ENCODE results near the gene CSH2.
A peak's percentile ranks its signal among the peaks of the same experiment; 100 is the strongest.

CSH2 gene

GRCh38 chr17:63833026-63833740, 40.3 kb downstream of the CSH2 start:
- DNase-seq, result no peak

- DNase-seq, result no peak
Observed at GRCh38 chr17:63832455-63832854, 41.0 kb downstream of the CSH2 start.

- no peak for DNase-seq
Observed at GRCh38 chr17:63832014-63832413, 41.5 kb downstream of the CSH2 start.

- no peak for DNase-seq
Observed at GRCh38 chr17:63831505-63831904, 42.0 kb downstream of the CSH2 start.

GRCh38 chr17:63830904-63831491, 42.5 kb downstream of the CSH2 start:
- DNase-seq, result no peak

GRCh38 chr17:63830278-63830677, 43.2 kb downstream of the CSH2 start:
- DNase-seq, result no peak

- DNase-seq, result no peak
Observed at GRCh38 chr17:63828936-63829335, 44.5 kb downstream of the CSH2 start.

- no peak for DNase-seq
Observed at GRCh38 chr17:63827801-63828221, 45.7 kb downstream of the CSH2 start.

- peak; percentile 94 to 96 for DNase-seq
Observed at GRCh38 chr17:63827002-63827800, 46.3 kb downstream of the CSH2 start, which contains the start of the genes FTSJ3 and PSMC5. Gene FTSJ3, minus strand, starts transcription at chr17:63827663. Its CDS starts 761 bp downstream, at chr17:63826902. Gene PSMC5, plus strand, starts transcription at chr17:63827431. Its CDS starts 60 bp downstream, at chr17:63827491.

GRCh38 chr17:63826468-63827001, 46.9 kb downstream of the CSH2 start:
- DNase-seq, result no peak

GRCh38 chr17:63824362-63824761, 49.1 kb downstream of the CSH2 start:
- DNase-seq, result no peak

GRCh38 chr17:63823659-63824331, 49.7 kb downstream of the CSH2 start:
- no peak for DNase-seq

GRCh38 chr17:63822537-63822936, 50.9 kb downstream of the CSH2 start:
- DNase-seq, result no peak
